Hepatocyte (in vitro differentiated cells): ENCODE data around the gene ZDHHC14. TPM values are rescaled to one million over a fixed set of nuclear protein-coding genes. Genes with fewer than 3 reads are reported as not detected.

ENCODE experiments used
- DNase-seq: peaks from one replicate; pipeline ENCODE4 v3.0.0-alpha.2; 2016; ENCODE audit warnings: low spot score
- H2AFZ ChIP-seq: fragments of 200-600 bp; sonication (generic); 2 replicates; pipeline ENCODE4 v1.6.0; 2016; ENCODE audit warnings: antibody characterized with exemption, mild to moderate bottlenecking
- H3K27ac ChIP-seq: fragments of 200-600 bp; sonication (generic); 2 replicates; pipeline ENCODE4 v1.5.1; 2016; ENCODE audit warnings: mild to moderate bottlenecking
- H3K27me3 ChIP-seq: fragments of 200-600 bp; sonication (generic); 2 replicates; pipeline ENCODE4 v1.6.1; 2016
- H3K36me3 ChIP-seq: fragments of 200-600 bp; sonication (generic); replicated peaks from 2 replicates; pipeline ENCODE4 v1.5.1; 2016; ENCODE audit warnings: low read depth; ENCODE audit not compliant: insufficient read depth
- H3K4me1 ChIP-seq: fragments of 200-600 bp; sonication (generic); 2 replicates; pipeline ENCODE4 v1.5.1; 2016; ENCODE audit warnings: mild to moderate bottlenecking, moderate library complexity; ENCODE audit not compliant: insufficient read depth
- H3K4me2 ChIP-seq: fragments of 200-600 bp; sonication (generic); 2 replicates; pipeline ENCODE4 v1.6.0; 2016
- H3K4me3 ChIP-seq: fragments of 200-600 bp; sonication (generic); 2 replicates; pipeline ENCODE4 v1.5.1; 2016; ENCODE audit warnings: mild to moderate bottlenecking
- H3K79me2 ChIP-seq: fragments of 200-600 bp; sonication (generic); 2 replicates; pipeline ENCODE4 v1.6.0; 2017; ENCODE audit warnings: mild to moderate bottlenecking
- H3K9me2 ChIP-seq: fragments of 200-600 bp; sonication (generic); replicated peaks from 2 replicates; pipeline ENCODE4 v1.6.0; 2017; ENCODE audit warnings: mild to moderate bottlenecking; ENCODE audit not compliant: insufficient read depth
- H3K9me3 ChIP-seq: fragments of 200-600 bp; sonication (generic); 2 replicates; pipeline ENCODE4 v1.5.1; 2016; ENCODE audit warnings: low read depth, mild to moderate bottlenecking
- H4K20me1 ChIP-seq: fragments of 200-600 bp; sonication (generic); 2 replicates; pipeline ENCODE4 v1.6.0; 2016; ENCODE audit warnings: mild to moderate bottlenecking; ENCODE audit not compliant: insufficient read depth, poor library complexity, severe bottlenecking
- CTCF ChIP-seq: fragments of 200-600 bp; sonication (generic); IDR thresholded peaks from 2 replicates; pipeline ENCODE4 v1.5.1; 2016; ENCODE audit warnings: antibody characterized with exemption, mild to moderate bottlenecking; ENCODE audit not compliant: poor library complexity
- EZH2 ChIP-seq: fragments of 200-600 bp; sonication (generic); IDR thresholded peaks from 2 replicates; pipeline ENCODE4 v1.6.1; 2016; ENCODE audit warnings: antibody characterized with exemption, mild to moderate bottlenecking, borderline replicate concordance
- EZH2phosphoT487 ChIP-seq: fragments of 200-600 bp; sonication (generic); IDR thresholded peaks from one replicate; pipeline ENCODE4 v1.6.1; 2018; ENCODE audit warnings: antibody characterized with exemption, mild to moderate bottlenecking, low read depth, moderate library complexity; ENCODE audit not compliant: unreplicated experiment, severe bottlenecking
- WGBS: methylation state at CpG from one replicate; pipeline ENCODE4 v1.1.6; 2016; ENCODE audit warnings: low lambda C conversion rate; ENCODE audit errors: missing lambda C conversion rate; 5-methylcytosine and 5-hydroxymethylcytosine counted together
- polyA plus RNA-seq: library from polyadenylated mRNA; unstranded; fragments of >200 nt; fragmentation: Nextera tagmentation; extraction: Ambion mirVana; gene quantifications from 2 replicates; pipeline ENCODE4 v1.2.1, GENCODE V29; 2016
- total RNA-seq: library from RNA; depleted of rRNA; stranded (reverse); fragments of >200 nt; gene quantifications from 2 replicates; pipeline ENCODE4 v1.2.3, GENCODE V29; 2014

The ZDHHC14 gene
- total and polyA plus RNA-seq, 2 experiments from 2014 or later = 11.8 to 25.2 TPM

- H3K27ac ChIP-seq = no peak overlapping the region
- no peaks in the 10 kb centered on the region for H3K79me2 ChIP-seq
- 75% methylated on average over 7 of the region's 7 CpGs for WGBS
- no peaks in the 10 kb centered on the region for H3K9me3 ChIP-seq
- no peak for DNase-seq
- H3K9me2 ChIP-seq = no peaks in the 10 kb centered on the region
- no peaks in the 10 kb centered on the region for H3K4me1 ChIP-seq
- H3K4me3 ChIP-seq = no peak overlapping the region
- no peaks in the 10 kb centered on the region for H4K20me1 ChIP-seq
- H3K4me2 ChIP-seq = no peak overlapping the region
- H3K36me3 ChIP-seq = no peaks in the 10 kb centered on the region
- H2AFZ ChIP-seq = no peak overlapping the region
- H3K27me3 ChIP-seq = no peaks in the 10 kb centered on the region
- TF ChIP-seq EZH2 = no peak
- no peak for TF ChIP-seq EZH2phosphoT487
- no peak for TF ChIP-seq CTCF
Measured at GRCh38 chr6:157368359-157369049, 12.5 kb upstream of the ZDHHC14 start.

GRCh38 chr6:157370755-157371154, 10.2 kb upstream of the ZDHHC14 start:
- H3K79me2 ChIP-seq = no peaks in the 10 kb centered on the region
- no peaks in the 10 kb centered on the region for H3K4me1 ChIP-seq
- H4K20me1 ChIP-seq = no peaks in the 10 kb centered on the region
- no peaks in the 10 kb centered on the region for H3K27me3 ChIP-seq
- H2AFZ ChIP-seq = no peak overlapping the region
- H3K9me3 ChIP-seq = no peaks in the 10 kb centered on the region
- H3K27ac ChIP-seq = no peak overlapping the region
- H3K4me3 ChIP-seq = no peak overlapping the region
- H3K4me2 ChIP-seq = no peak overlapping the region
- TF ChIP-seq CTCF (no peak), EZH2phosphoT487 (no peak), EZH2 (no peak)
- H3K9me2 ChIP-seq = no peaks in the 10 kb centered on the region
- 86% methylated on average over 1 of the region's 1 CpG for WGBS
- no peaks in the 10 kb centered on the region for H3K36me3 ChIP-seq
- no peak for DNase-seq

GRCh38 chr6:157372501-157373280, 8.3 kb upstream of the ZDHHC14 start:
- no peaks in the 10 kb centered on the region for H3K79me2 ChIP-seq
- TF ChIP-seq EZH2 = no peak
- no peak for TF ChIP-seq EZH2phosphoT487
- TF ChIP-seq CTCF = no peak
- no peak overlapping the region for H3K4me3 ChIP-seq
- H3K9me2 ChIP-seq = no peaks in the 10 kb centered on the region
- H3K4me2 ChIP-seq = no peak overlapping the region
- H3K27me3 ChIP-seq = no peaks in the 10 kb centered on the region
- H3K36me3 ChIP-seq = no peaks in the 10 kb centered on the region
- WGBS = 90% methylated on average over 10 of the region's 10 CpGs
- H2AFZ ChIP-seq = no peak overlapping the region
- H3K4me1 ChIP-seq = no peaks in the 10 kb centered on the region
- H3K27ac ChIP-seq = no peak overlapping the region
- H4K20me1 ChIP-seq = no peaks in the 10 kb centered on the region
- no peak for DNase-seq
- H3K9me3 ChIP-seq = no peaks in the 10 kb centered on the region
